Neuronal stem cell (in vitro differentiated cells): ENCODE measurements around the gene SCYL2.
"Not testable (repeated sequence)": the region's sequence is repeated elsewhere in the genome, so short reads cannot be mapped to it uniquely, and the experiment has no call there.

Experiments
- DNase-seq: peaks from one replicate; pipeline ENCODE4 v3.0.0-alpha.2; 2013; ENCODE audit warnings: low spot score
- H2AFZ ChIP-seq: one replicate; pipeline ENCODE4 v1.6.1; 2013; ENCODE audit warnings: mild to moderate bottlenecking, low read length, inconsistent platforms
- H2AK5ac ChIP-seq: 2 replicates; pipeline ENCODE4 v1.6.1; 2013; ENCODE audit warnings: low read depth, mild to moderate bottlenecking, inconsistent platforms, low read length, moderate library complexity, mixed read lengths
- H2BK120ac ChIP-seq: 2 replicates; pipeline ENCODE4 v1.6.1; 2013; ENCODE audit warnings: low read depth, mild to moderate bottlenecking, inconsistent platforms, low read length, moderate library complexity, mixed read lengths
- H2BK12ac ChIP-seq: one replicate; pipeline ENCODE4 v1.6.1; 2013; ENCODE audit warnings: low read length, inconsistent platforms
- H2BK15ac ChIP-seq: 2 replicates; pipeline ENCODE4 v1.6.1; 2013; ENCODE audit warnings: mild to moderate bottlenecking, low read length, inconsistent platforms, mixed read lengths
- H2BK5ac ChIP-seq: one replicate; pipeline ENCODE4 v1.6.1; 2013; ENCODE audit warnings: inconsistent platforms, mild to moderate bottlenecking, low read length, moderate library complexity
- H3K14ac ChIP-seq: one replicate; pipeline ENCODE4 v1.6.1; 2013; ENCODE audit warnings: low read length, inconsistent platforms
- H3K18ac ChIP-seq: 2 replicates; pipeline ENCODE4 v1.6.1; 2013; ENCODE audit warnings: low read length, inconsistent platforms
- H3K23ac ChIP-seq: 2 replicates; pipeline ENCODE4 v1.6.1; 2013; ENCODE audit warnings: low read depth, mild to moderate bottlenecking, mixed read lengths, low read length, inconsistent platforms; ENCODE audit not compliant: poor library complexity
- H3K27ac ChIP-seq: replicated peaks from 3 replicates; pipeline ENCODE4 v1.5.1; 2013; ENCODE audit warnings: low read length, inconsistent platforms
- H3K27me3 ChIP-seq, 3 experiments: 2 replicates each; pipeline ENCODE4 v1.6.1; 2013; ENCODE audit warnings: low read length in 3 of 3, mild to moderate bottlenecking in 2 of 3, inconsistent platforms in 1 of 3, low read depth in 1 of 3, mixed read lengths in 1 of 3, moderate library complexity in 1 of 3; ENCODE audit not compliant: control insufficient read depth in 3 of 3, insufficient read depth in 3 of 3
- H3K36me3 ChIP-seq, 2 donors: replicated peaks in 1 of 2; 2 replicates each; pipeline ENCODE4 v1.6.1; 2013; ENCODE audit warnings: low read length in 2 of 2; ENCODE audit not compliant: control insufficient read depth in 2 of 2, insufficient read depth in 2 of 2
- H3K4ac ChIP-seq: 2 replicates; pipeline ENCODE4 v1.6.1; 2013; ENCODE audit warnings: inconsistent platforms, mild to moderate bottlenecking, low read length, moderate library complexity
- H3K4me1 ChIP-seq, 2 donors: 1 replicate in 1 of 2; 2 replicates in 1 of 2; pipeline ENCODE4 v1.6.1; 2013; ENCODE audit warnings: low read length in 2 of 2, low read depth in 1 of 2; ENCODE audit not compliant: control insufficient read depth in 2 of 2, insufficient read depth in 1 of 2
- H3K4me2 ChIP-seq: one replicate; pipeline ENCODE4 v1.6.1; 2013; ENCODE audit warnings: mild to moderate bottlenecking, low read length, inconsistent platforms; ENCODE audit not compliant: insufficient read depth, poor library complexity, severe bottlenecking
- H3K4me3 ChIP-seq, 2 donors: 2 replicates each; pipeline ENCODE4 v1.5.1; 2013; ENCODE audit warnings: low read length in 2 of 2, mild to moderate bottlenecking in 2 of 2, inconsistent platforms in 1 of 2, moderate library complexity in 1 of 2
- H3K79me1 ChIP-seq: one replicate; pipeline ENCODE4 v1.6.1; 2013; ENCODE audit warnings: low read depth, mild to moderate bottlenecking, inconsistent platforms, low read length, moderate library complexity
- H3K9ac ChIP-seq: one replicate; pipeline ENCODE4 v1.6.1; 2013; ENCODE audit warnings: mild to moderate bottlenecking, low read depth, low read length, inconsistent platforms; ENCODE audit not compliant: poor library complexity
- H3K9me3 ChIP-seq, 2 donors: replicated peaks in 1 of 2; 2 replicates each; pipeline versions ENCODE3 to v1.6.1; 2013; ENCODE audit warnings: low read length in 2 of 2, mild to moderate bottlenecking in 2 of 2, inconsistent platforms in 1 of 2, low read depth in 1 of 2, mixed read lengths in 1 of 2, moderate library complexity in 1 of 2; ENCODE audit not compliant: control insufficient read depth in 2 of 2, insufficient read depth in 1 of 2
- H4K8ac ChIP-seq: one replicate; pipeline ENCODE4 v1.6.1; 2013; ENCODE audit warnings: low read depth, mild to moderate bottlenecking, inconsistent platforms, low read length, moderate library complexity
- H4K91ac ChIP-seq: one replicate; pipeline ENCODE4 v1.6.1; 2013; ENCODE audit warnings: low read length, low read depth, mild to moderate bottlenecking, inconsistent platforms; ENCODE audit not compliant: poor library complexity
- WGBS, 2 donors: extraction: QIAGEN DNeasy Blood & Tissue Kit; methylation state at CpG; one replicate each; pipeline ENCODE4 v1.1.7; 2013; ENCODE audit warnings: missing lambda C conversion rate in 2 of 2, mixed read lengths in 1 of 2; ENCODE audit not compliant: insufficient read length in 2 of 2, insufficient replicate concordance in 1 of 2; ENCODE audit errors: extremely low coverage in 2 of 2; 5-methylcytosine and 5-hydroxymethylcytosine counted together

Gene SCYL2

GRCh38 chr12:100231873-100232272, 35.1 kb upstream of the SCYL2 start:
- H2BK12ac ChIP-seq, H2BK15ac ChIP-seq, H2BK5ac ChIP-seq, H3K14ac ChIP-seq, H3K4ac ChIP-seq, H3K4me1 ChIP-seq, DNase-seq, H2BK120ac ChIP-seq, H3K36me3 ChIP-seq, H3K4me3 ChIP-seq, H3K27me3 ChIP-seq, H3K23ac ChIP-seq, H3K4me2 ChIP-seq, H2AFZ ChIP-seq, H3K9ac ChIP-seq, H2AK5ac ChIP-seq, H3K18ac ChIP-seq, H4K91ac ChIP-seq, H3K9me3 ChIP-seq, H4K8ac ChIP-seq, H3K27ac ChIP-seq, H3K79me1 ChIP-seq: not testable (repeated sequence)
- no CpG with 5 or more reads among the region's 3 CpGs for WGBS, 2 donors

DNA sequence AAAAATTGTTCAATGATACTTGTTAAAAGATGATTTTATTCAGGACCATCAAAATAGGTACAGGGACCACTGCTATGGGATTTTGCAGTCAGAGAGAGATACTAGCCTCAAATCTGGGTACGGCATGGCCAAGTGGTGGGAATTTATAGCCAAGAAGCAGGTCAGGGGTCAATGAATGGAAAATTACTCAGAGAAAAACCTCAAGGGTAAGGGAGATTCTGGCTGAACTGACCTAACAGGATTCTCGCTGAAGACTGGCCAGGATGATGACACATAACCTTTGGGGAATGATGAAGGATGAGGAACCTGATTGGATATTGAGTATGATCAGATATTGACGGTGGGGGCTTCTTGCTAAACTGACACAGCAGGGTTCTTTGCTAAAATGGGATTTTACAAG, 32.8 kb upstream of the SCYL2 start:
- Histone ChIP-seq H3K9ac (no peak overlapping the region), H2BK15ac (no peak overlapping the region), H3K79me1 (peaks cover 1% of the 10 kb centered on the region), H3K14ac (no peak overlapping the region), H2AK5ac (no peak overlapping the region), H2BK120ac (no peak overlapping the region), H4K91ac (no peak overlapping the region), H2AFZ (no peak overlapping the region), H2BK12ac (no peak overlapping the region), H3K27me3 (no peaks in the 10 kb centered on the region), H3K18ac (no peak overlapping the region), H3K36me3 (no peaks in the 10 kb centered on the region), H4K8ac (no peak overlapping the region), H3K23ac (no peak overlapping the region), H2BK5ac (no peak overlapping the region), H3K4me3 (no peak overlapping the region), H3K9me3 (no peaks in the 10 kb centered on the region), H3K4ac (no peak overlapping the region), H3K27ac (no peak overlapping the region), H3K4me1 (no peaks in the 10 kb centered on the region), H3K4me2 (no peak overlapping the region)
- DNase-seq = no peak
- no CpG with 5 or more reads among the region's 3 CpGs for WGBS, 2 donors

- Histone ChIP-seq H3K18ac (no peak overlapping the region), H3K27me3 (no peaks in the 10 kb centered on the region), H3K4ac (no peak overlapping the region), H3K79me1 (peaks cover 1% of the 10 kb centered on the region), H2BK5ac (no peak overlapping the region), H3K9ac (no peak overlapping the region), H3K9me3 (no peaks in the 10 kb centered on the region), H3K14ac (no peak overlapping the region), H3K23ac (no peak overlapping the region), H2AK5ac (no peak overlapping the region), H3K4me2 (no peak overlapping the region), H3K36me3 (no peaks in the 10 kb centered on the region), H4K8ac (no peak overlapping the region), H2AFZ (no peak overlapping the region), H3K27ac (no peak overlapping the region), H4K91ac (no peak overlapping the region), H3K4me1 (no peaks in the 10 kb centered on the region), H2BK15ac (no peak overlapping the region), H3K4me3 (no peak overlapping the region), H2BK12ac (no peak overlapping the region), H2BK120ac (no peak overlapping the region)
- whole genome bisulfite sequencing, 2 donors = no CpG with 5 or more reads among the region's 7 CpGs
- DNase-seq = no peak
Measured at GRCh38 chr12:100234591-100235304, 32.2 kb upstream of the SCYL2 start.

GRCh38 chr12:100238801-100239200, 28.2 kb upstream of the SCYL2 start:
- no peaks in the 10 kb centered on the region for H3K27me3 ChIP-seq
- no peak overlapping the region for H3K4me3 ChIP-seq
- no peak overlapping the region for H2BK12ac ChIP-seq
- H3K27ac ChIP-seq = no peak overlapping the region
- H2AK5ac ChIP-seq = no peak overlapping the region
- no peak overlapping the region for H2AFZ ChIP-seq
- no peak overlapping the region for H3K4ac ChIP-seq
- no peak overlapping the region for H3K4me2 ChIP-seq
- no peak overlapping the region for H2BK15ac ChIP-seq
- H3K4me1 ChIP-seq = no peaks in the 10 kb centered on the region
- no peak overlapping the region for H3K23ac ChIP-seq
- H4K8ac ChIP-seq = no peak overlapping the region
- no peaks in the 10 kb centered on the region for H3K9me3 ChIP-seq
- DNase-seq = no peak
- no CpG with 5 or more reads among the region's 3 CpGs for WGBS, 2 donors
- H3K36me3 ChIP-seq = no peaks in the 10 kb centered on the region
- H3K18ac ChIP-seq = no peak overlapping the region
- no peak overlapping the region for H2BK5ac ChIP-seq
- H3K9ac ChIP-seq = no peak overlapping the region
- no peak overlapping the region for H2BK120ac ChIP-seq
- no peak overlapping the region for H3K14ac ChIP-seq
- no peak overlapping the region for H4K91ac ChIP-seq
- peaks cover under 1% of the 10 kb centered on the region for H3K79me1 ChIP-seq
